ENCODE results near the gene PTER.

DNA sequence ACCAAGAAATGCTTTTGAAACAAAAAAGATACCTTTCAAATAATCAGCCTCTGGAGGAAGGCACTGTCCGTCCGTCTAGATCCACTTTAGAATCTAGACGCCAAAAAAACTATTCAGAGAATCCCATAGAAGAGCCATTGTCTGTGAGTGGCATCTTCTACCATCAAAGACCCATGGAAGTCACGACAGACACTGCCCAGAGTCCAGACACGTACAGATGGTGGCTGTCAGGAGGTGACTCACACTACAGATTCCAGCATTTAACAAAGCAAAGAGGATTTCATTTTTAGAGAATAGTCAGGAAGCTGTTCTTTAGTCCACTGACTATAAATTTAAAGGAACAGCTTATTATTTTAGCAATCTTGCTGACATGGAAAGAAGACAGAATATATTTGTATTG, 73.2 kb downstream of the PTER start:
- TF ChIP-seq, protein P1, sequence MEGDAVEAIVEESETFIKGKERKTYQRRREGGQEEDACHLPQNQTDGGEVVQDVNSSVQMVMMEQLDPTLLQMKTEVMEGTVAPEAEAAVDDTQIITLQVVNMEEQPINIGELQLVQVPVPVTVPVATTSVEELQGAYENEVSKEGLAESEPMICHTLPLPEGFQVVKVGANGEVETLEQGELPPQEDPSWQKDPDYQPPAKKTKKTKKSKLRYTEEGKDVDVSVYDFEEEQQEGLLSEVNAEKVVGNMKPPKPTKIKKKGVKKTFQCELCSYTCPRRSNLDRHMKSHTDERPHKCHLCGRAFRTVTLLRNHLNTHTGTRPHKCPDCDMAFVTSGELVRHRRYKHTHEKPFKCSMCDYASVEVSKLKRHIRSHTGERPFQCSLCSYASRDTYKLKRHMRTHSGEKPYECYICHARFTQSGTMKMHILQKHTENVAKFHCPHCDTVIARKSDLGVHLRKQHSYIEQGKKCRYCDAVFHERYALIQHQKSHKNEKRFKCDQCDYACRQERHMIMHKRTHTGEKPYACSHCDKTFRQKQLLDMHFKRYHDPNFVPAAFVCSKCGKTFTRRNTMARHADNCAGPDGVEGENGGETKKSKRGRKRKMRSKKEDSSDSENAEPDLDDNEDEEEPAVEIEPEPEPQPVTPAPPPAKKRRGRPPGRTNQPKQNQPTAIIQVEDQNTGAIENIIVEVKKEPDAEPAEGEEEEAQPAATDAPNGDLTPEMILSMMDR (IDR thresholded peaks at IDR 0.05; ENCODE audit: low read length): no peak
- no peak for TF ChIP-seq EZH2 (optimal IDR thresholded peaks at IDR 0.05; ENCODE audit: low read depth, low read length)
- no peak for TF ChIP-seq EZH2phosphoT487 (IDR thresholded peaks at IDR 0.05; ENCODE audit: low read length)
